ENCODE data around the gene TMEM9. TPM values are rescaled to one million over a fixed set of nuclear protein-coding genes. Genes with fewer than 3 reads are reported as not detected.
A peak's percentile ranks its signal among the peaks of the same experiment; 100 is the strongest.

TMEM9 gene
- total RNA-seq, 2 donors from 2014 or later: 145 to 156 TPM

- H3K4me1 ChIP-seq (ENCODE audit: control insufficient read depth, insufficient read depth, low read length): no peaks in the 10 kb centered on the region
- Mint-ChIP-seq H3K36me3 (ENCODE audit: low read depth) (no peaks in the 10 kb centered on the region), H3K27me3 (ENCODE audit: insufficient read depth) (peaks cover 18% of the 10 kb centered on the region), H3K4me1 (peaks cover 11% of the 10 kb centered on the region), H3K9me3 (no peaks in the 10 kb centered on the region), H3K27ac (peak overlapping the region; percentile 79), H3K4me3 (no peak overlapping the region)
- H3K27ac ChIP-seq (ENCODE audit: low read depth, low read length): peak overlapping the region; percentile 66
- no peak overlapping the region for H3K9ac ChIP-seq (ENCODE audit: extremely low read depth, low read length, poor library complexity, severe bottlenecking)
- H3K27me3 ChIP-seq (ENCODE audit: control insufficient read depth, insufficient read depth, low read length, poor library complexity, severe bottlenecking): peaks cover 8% of the 10 kb centered on the region
- H3K9me3 ChIP-seq (ENCODE audit: control insufficient read depth, low read length): no peaks in the 10 kb centered on the region
- H3K36me3 ChIP-seq (ENCODE audit: control insufficient read depth, insufficient read depth, low read length): no peaks in the 10 kb centered on the region
- peak; percentile 69 for DNase-seq
- no peak for TF ChIP-seq CTCF (conservative IDR thresholded peaks at IDR 0.05)
- H3K4me3 ChIP-seq (ENCODE audit: low read length): no peak overlapping the region
- WGBS, 2 experiments (ENCODE audit: insufficient coverage in 1 of 2, insufficient read length in 1 of 2): 17 to 41% methylated on average over 1 of the region's 1 CpG
Measured at GRCh38 chr1:201108614-201109013, 45.7 kb downstream of the TMEM9 start.

GRCh38 chr1:201105688-201106087, 48.6 kb downstream of the TMEM9 start:
- Histone ChIP-seq H3K27ac (ENCODE audit: low read depth, low read length) (no peak overlapping the region), H3K4me1 (ENCODE audit: control insufficient read depth, insufficient read depth, low read length) (no peaks in the 10 kb centered on the region), H3K9ac (ENCODE audit: extremely low read depth, low read length, poor library complexity, severe bottlenecking) (no peak overlapping the region), H3K4me3 (ENCODE audit: low read length) (no peak overlapping the region), H3K27me3 (ENCODE audit: control insufficient read depth, insufficient read depth, low read length, poor library complexity, severe bottlenecking) (no peaks in the 10 kb centered on the region), H3K36me3 (ENCODE audit: control insufficient read depth, insufficient read depth, low read length) (no peaks in the 10 kb centered on the region), H3K9me3 (ENCODE audit: control insufficient read depth, low read length) (no peaks in the 10 kb centered on the region)
- Mint-ChIP-seq H3K4me1 (peaks cover 11% of the 10 kb centered on the region), H3K4me3 (no peak overlapping the region), H3K9me3 (no peaks in the 10 kb centered on the region), H3K27ac (no peak overlapping the region), H3K27me3 (ENCODE audit: insufficient read depth) (peaks cover 11% of the 10 kb centered on the region), H3K36me3 (ENCODE audit: low read depth) (no peaks in the 10 kb centered on the region)
- no peak for DNase-seq
- 90% methylated on average over 5 of the region's 5 CpGs; no CpG with 5 or more reads in 1 of the 2 experiments for WGBS, 2 experiments (ENCODE audit: insufficient coverage in 1 of 2, insufficient read length in 1 of 2)
- TF ChIP-seq CTCF (conservative IDR thresholded peaks at IDR 0.05): no peak

- no peak overlapping the region for H3K9ac ChIP-seq (ENCODE audit: extremely low read depth, low read length, poor library complexity, severe bottlenecking)
- Mint-ChIP-seq H3K9me3 (no peaks in the 10 kb centered on the region), H3K4me1 (peaks cover 11% of the 10 kb centered on the region), H3K27ac (no peak overlapping the region), H3K27me3 (ENCODE audit: insufficient read depth) (peaks cover 7% of the 10 kb centered on the region), H3K4me3 (no peak overlapping the region), H3K36me3 (ENCODE audit: low read depth) (no peaks in the 10 kb centered on the region)
- WGBS, 2 experiments (ENCODE audit: insufficient coverage in 1 of 2, insufficient read length in 1 of 2): 84% methylated on average over 1 of the region's 1 CpG; no CpG with 5 or more reads in 1 of the 2 experiments
- no peaks in the 10 kb centered on the region for H3K27me3 ChIP-seq (ENCODE audit: control insufficient read depth, insufficient read depth, low read length, poor library complexity, severe bottlenecking)
- TF ChIP-seq CTCF (conservative IDR thresholded peaks at IDR 0.05): no peak
- no peaks in the 10 kb centered on the region for H3K36me3 ChIP-seq (ENCODE audit: control insufficient read depth, insufficient read depth, low read length)
- H3K9me3 ChIP-seq (ENCODE audit: control insufficient read depth, low read length): no peaks in the 10 kb centered on the region
- H3K4me3 ChIP-seq (ENCODE audit: low read length): no peak overlapping the region
- H3K27ac ChIP-seq (ENCODE audit: low read depth, low read length): no peak overlapping the region
- no peaks in the 10 kb centered on the region for H3K4me1 ChIP-seq (ENCODE audit: control insufficient read depth, insufficient read depth, low read length)
- DNase-seq: no peak
Measured at GRCh38 chr1:201104141-201104540, 50.1 kb downstream of the TMEM9 start.

Data from endodermal cell (in vitro differentiated cells).